ENCODE measurements around the gene TEX14.

DNA sequence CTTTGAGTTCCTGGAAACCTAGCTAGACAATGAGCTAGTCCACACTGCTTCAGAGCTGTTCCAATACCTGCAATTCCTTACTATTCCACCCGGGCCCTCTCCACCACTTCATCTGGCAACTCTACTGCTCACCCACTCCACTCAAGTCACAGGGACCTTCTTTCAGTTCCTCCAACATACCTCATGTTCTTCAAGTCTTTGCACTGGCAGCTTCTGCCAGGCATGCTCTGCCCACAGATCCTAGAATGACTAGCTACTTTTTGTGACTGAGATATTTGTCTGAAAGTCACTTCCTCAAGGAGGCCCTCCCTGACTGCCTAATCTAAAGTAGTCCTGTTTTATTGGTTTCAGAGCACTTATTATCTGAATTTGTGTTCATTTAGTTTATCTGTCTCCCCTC is 86.4 kb downstream of the TEX14 start:
- TF ChIP-seq, protein P1, sequence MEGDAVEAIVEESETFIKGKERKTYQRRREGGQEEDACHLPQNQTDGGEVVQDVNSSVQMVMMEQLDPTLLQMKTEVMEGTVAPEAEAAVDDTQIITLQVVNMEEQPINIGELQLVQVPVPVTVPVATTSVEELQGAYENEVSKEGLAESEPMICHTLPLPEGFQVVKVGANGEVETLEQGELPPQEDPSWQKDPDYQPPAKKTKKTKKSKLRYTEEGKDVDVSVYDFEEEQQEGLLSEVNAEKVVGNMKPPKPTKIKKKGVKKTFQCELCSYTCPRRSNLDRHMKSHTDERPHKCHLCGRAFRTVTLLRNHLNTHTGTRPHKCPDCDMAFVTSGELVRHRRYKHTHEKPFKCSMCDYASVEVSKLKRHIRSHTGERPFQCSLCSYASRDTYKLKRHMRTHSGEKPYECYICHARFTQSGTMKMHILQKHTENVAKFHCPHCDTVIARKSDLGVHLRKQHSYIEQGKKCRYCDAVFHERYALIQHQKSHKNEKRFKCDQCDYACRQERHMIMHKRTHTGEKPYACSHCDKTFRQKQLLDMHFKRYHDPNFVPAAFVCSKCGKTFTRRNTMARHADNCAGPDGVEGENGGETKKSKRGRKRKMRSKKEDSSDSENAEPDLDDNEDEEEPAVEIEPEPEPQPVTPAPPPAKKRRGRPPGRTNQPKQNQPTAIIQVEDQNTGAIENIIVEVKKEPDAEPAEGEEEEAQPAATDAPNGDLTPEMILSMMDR (IDR thresholded peaks at IDR 0.05): no peak
- no peak for TF ChIP-seq EP300 (IDR thresholded peaks at IDR 0.05)
- TF ChIP-seq POLR2A (IDR thresholded peaks at IDR 0.05; ENCODE audit: low read length): no peak
- no peak for TF ChIP-seq BHLHE40 (IDR thresholded peaks at IDR 0.05; ENCODE audit: low read depth, low read length)
- TF ChIP-seq HDAC2 (IDR thresholded peaks at IDR 0.05): no peak
- TF ChIP-seq JUN (IDR thresholded peaks at IDR 0.05): no peak
- TF ChIP-seq, protein P2, sequence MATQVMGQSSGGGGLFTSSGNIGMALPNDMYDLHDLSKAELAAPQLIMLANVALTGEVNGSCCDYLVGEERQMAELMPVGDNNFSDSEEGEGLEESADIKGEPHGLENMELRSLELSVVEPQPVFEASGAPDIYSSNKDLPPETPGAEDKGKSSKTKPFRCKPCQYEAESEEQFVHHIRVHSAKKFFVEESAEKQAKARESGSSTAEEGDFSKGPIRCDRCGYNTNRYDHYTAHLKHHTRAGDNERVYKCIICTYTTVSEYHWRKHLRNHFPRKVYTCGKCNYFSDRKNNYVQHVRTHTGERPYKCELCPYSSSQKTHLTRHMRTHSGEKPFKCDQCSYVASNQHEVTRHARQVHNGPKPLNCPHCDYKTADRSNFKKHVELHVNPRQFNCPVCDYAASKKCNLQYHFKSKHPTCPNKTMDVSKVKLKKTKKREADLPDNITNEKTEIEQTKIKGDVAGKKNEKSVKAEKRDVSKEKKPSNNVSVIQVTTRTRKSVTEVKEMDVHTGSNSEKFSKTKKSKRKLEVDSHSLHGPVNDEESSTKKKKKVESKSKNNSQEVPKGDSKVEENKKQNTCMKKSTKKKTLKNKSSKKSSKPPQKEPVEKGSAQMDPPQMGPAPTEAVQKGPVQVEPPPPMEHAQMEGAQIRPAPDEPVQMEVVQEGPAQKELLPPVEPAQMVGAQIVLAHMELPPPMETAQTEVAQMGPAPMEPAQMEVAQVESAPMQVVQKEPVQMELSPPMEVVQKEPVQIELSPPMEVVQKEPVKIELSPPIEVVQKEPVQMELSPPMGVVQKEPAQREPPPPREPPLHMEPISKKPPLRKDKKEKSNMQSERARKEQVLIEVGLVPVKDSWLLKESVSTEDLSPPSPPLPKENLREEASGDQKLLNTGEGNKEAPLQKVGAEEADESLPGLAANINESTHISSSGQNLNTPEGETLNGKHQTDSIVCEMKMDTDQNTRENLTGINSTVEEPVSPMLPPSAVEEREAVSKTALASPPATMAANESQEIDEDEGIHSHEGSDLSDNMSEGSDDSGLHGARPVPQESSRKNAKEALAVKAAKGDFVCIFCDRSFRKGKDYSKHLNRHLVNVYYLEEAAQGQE (IDR thresholded peaks at IDR 0.05): no peak
- TF ChIP-seq RAD21 (conservative IDR thresholded peaks at IDR 0.05 in 1 of 2, IDR thresholded peaks at IDR 0.05 in 1 of 2): no peak
- TF ChIP-seq CHD2 (IDR thresholded peaks at IDR 0.05; ENCODE audit: low read length, partially characterized antibody): no peak
- TF ChIP-seq PHF8 (IDR thresholded peaks at IDR 0.05; ENCODE audit: borderline replicate concordance, low read depth): no peak
- peak; percentile 34 for TF ChIP-seq ZFP36 (IDR thresholded peaks at IDR 0.05; ENCODE audit: borderline replicate concordance, partially characterized antibody)
- no peak for TF ChIP-seq CEBPB (IDR thresholded peaks at IDR 0.05)
